ENCODE data around the gene PDE4DIP.
"Not testable (repeated sequence)": the region's sequence is repeated elsewhere in the genome, so short reads cannot be mapped to it uniquely, and the experiment has no call there.

The PDE4DIP gene

DNA sequence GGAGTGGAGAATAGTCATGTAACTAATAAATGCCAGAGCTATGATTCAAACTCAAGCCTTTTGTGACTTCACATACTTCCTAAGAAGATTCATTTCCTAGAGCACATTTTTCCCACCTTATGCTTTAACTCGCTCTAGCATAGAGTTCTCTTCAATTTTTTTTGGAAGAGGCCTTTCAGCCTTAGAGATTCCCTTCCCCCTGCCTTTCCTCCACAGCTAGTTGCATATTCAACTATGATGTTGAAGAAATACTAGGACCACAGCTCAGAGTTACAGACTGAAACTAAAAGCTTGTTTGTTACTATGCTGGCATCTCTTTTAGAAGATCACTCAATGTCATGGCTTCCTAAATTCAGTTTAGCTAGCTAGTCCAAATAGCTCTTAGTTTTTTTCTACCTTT, 131.2 kb downstream of the PDE4DIP start:
- not testable (repeated sequence) for DNase-seq (ENCODE audit: low read depth, low spot score)

DNA sequence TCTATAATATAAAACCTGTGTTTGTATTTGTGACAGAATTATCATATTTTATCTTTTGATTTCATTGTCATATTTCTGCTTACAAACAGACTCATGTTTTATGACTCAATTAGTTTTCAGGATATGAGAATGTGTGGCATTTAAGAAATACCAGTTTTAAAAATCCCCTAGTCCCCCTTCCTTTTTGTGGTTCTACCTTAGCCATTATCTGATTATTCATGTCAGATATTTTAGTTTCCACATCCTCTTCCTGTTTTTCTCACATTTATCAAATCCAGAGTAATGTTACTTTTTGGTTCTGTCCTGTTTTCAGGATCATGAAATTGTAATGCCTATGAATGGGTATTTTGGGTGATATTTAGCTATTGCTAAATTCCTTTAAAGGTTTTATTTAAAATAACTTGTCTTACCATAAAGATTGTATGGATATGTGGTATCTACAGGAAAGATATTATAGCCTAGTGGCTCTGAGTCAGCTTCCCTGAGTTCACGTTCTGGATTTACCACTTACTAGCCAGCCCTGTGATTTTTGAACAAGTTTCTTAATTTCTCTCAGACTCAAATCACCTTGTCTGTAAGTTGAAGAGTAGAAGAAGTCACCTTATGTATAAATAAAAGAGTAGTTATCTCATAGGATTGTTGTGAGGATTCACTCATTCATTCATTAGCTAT, 131.8 kb downstream of the PDE4DIP start:
- DNase-seq (ENCODE audit: low read depth, low spot score), result not testable (repeated sequence)

DNA sequence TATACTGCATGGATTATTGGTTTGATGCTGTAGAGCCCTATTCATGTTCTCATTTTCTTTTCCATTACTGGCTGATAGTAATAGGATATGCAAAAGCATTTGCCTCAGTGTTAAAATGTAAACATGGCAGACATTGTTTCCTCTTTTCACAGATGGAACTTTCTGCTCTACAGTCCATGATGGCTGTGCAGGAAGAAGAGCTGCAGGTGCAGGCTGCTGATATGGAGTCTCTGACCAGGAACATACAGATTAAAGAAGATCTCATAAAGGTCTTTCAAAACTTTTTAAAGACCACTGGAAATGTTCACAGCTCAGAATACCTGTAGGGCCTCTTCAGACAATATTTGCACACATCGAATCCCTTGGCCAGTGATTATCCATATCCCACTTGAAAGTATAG, 133.6 kb downstream of the PDE4DIP start:
- DNase-seq (ENCODE audit: low read depth, low spot score), result not testable (repeated sequence)

DNA sequence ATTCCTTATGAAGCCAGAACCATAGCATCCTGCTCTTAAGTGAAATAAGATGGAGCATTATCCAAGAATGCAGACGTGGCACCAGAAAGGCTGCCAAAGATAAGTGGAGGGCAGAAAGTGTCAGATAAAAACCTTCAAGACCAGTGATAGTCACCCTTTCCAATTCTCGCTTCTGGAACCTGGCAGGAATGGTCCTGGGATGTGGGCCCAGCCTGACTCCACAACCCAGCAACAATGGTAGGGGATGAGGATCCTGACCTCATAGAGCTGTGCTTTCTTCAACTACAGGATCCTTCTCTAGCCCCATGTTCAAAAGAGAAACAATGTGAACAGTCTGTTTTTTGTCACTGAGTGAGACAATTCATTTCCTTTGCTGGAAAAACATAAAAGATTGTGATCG, 145.2 kb downstream of the PDE4DIP start:
- DNase-seq (ENCODE audit: low read depth, low spot score), result not testable (repeated sequence)

DNA sequence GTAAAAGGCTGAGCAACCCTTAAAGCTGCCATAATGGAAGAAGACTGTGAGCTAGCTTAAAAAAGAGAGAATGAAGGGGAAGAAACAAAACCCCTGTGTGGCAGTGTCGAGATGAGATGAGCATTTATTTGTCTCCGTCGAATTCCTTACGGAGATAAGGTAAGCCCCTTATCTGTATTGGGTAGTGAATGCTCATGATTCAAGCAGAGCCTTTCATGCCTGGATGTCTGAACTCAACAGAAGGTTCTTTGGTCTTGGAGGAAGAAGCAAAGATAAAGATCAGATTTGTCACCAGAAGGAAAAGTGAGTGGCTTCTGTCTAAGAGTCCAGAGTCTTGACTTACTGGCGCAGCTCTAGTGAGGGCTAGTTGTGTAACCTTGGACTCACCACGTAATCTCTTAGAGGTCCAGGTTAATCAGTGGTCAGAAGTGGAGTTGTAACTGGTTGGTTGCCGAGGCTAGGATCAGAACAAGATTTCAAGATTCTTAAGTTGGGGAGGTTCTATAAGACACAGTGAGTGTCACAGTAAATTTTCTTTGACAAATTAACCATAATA, 146.1 kb downstream of the PDE4DIP start:
- not testable (repeated sequence) for DNase-seq (ENCODE audit: low read depth, low spot score)

DNA sequence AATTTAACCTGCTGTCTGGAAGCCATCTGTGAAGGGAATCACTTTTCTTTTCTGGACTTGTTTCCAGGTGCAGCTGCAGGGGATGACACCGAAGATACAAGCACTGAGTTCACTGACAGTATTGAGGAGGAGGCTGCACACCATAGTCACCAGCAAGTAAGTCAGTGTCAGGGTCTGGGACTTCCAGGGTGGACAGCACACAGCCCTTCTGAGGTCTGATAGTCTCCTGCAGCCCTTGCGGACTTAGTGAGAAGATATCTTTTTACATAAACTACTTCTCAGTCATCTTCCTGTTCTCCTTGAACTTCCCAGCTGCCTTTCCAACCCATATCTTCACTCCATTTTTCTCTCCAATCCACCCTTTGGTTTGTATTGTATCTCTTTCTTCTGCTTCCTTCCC, 147.6 kb downstream of the PDE4DIP start:
- DNase-seq (ENCODE audit: low read depth, low spot score), result not testable (repeated sequence)

DNA sequence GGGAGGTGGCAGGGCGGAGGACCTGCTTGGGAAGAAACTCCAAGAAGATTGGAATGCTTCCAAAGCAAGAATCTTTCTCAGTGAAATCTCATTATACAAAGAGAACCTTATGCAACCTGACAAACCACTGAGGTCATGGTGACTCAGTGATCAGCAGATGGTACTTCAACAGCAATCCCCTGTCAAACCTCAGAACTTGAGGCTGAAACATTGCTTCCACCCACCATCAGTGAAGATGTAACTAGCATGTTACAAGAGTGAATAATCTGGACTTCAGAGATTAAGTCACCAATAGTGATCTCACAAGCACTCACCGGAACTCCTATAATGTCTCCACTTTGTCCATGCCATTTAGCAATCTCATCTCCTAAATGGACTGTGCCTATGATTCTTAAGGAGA, 148.1 kb downstream of the PDE4DIP start:
- DNase-seq (ENCODE audit: low read depth, low spot score), result not testable (repeated sequence)

DNA sequence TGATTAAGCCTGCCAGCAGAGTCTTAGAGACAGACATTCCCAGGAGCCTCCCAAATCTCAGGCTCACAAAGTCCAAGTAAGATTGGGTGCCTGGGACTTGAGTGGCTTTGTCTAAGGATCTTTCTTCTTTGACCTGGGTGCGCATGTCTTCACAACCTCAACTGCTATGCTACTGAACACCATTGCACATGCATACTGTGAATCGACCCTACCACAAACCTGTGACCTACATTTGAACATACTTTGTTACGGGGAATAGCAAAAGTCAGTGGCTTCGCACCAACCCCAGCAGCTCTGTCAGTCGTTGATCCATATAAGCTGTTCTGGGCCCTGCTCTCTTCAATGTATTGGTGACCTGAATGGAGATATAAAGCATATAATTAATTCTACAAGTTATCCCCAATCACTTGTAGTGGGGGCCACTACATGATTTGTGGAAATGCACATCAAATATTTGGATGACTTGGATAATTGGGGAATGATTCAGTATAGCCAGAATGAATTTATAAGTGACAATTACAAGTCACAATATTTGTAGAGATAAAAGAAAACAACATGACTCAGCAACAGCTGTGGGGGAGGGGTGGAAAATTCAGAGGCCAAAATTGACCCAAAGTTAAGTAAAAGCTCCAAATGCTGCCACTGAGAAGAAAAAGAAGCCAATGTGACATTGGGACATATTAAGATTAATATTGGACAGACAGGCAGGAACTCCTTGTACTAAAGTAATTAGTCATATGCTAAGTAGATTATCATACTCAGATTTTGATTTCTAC, 152.4 kb downstream of the PDE4DIP start:
- DNase-seq (ENCODE audit: low read depth, low spot score), result not testable (repeated sequence)

DNA sequence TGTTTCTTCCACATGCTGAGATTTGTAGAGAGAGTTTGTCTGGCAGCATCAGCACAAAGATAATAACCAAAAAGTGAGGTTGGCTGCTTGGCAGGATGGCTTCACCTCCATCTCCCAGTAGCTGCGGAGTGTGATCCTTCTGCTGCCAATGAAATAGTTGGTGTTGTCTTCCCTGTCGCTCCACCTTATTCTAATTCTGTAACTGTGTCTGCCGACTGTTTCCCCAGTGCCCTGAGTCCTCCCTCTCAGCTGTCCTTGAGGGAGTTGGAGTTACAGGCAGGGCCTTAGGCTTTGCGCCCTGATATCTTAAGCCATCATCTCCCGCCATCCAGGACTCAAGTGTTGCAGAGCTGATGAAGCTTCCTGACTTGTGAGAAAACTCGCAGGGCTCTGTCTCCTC, 153.2 kb downstream of the PDE4DIP start:
- DNase-seq (ENCODE audit: low read depth, low spot score), result not testable (repeated sequence)

DNA sequence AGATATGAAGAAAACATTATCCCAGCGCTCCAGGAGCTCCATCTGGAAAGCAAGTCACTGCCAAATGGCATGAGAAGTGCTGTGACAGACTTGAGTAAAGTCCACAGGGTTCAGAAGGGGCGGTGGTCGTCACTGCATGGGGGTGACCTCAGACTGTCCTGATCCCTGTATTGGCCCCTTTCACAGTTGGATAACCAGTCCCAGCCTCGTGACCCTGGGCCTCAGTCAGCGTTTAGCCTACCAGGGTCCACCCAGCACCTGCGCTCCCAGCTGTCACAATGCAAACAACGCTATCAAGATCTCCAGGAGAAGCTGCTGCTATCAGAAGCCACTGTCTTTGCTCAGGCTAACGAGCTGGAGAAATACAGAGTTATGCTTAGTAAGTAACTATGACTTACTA, 158.4 kb downstream of the PDE4DIP start:
- not testable (repeated sequence) for DNase-seq (ENCODE audit: low read depth, low spot score)

DNA sequence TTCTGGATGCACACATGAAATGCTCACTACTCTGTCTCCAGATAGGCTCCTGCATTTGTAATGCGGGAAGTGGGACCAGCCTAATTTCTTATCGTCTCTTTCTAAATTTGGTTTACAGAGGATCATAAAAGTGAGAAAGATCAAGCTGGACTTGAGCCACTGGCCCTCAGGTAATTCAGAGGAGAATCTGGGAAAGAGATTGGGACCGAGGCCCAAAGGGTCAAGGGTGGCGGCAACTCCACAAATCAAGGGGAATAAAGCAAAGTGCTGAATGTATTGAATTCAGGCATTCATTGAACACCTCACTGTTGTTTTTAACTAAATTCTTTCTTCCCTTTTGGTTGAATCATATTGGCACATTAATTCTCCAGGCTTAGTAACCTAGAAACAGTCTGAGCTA, 164.1 kb downstream of the PDE4DIP start:
- DNase-seq (ENCODE audit: low read depth, low spot score), result not testable (repeated sequence)

DNA sequence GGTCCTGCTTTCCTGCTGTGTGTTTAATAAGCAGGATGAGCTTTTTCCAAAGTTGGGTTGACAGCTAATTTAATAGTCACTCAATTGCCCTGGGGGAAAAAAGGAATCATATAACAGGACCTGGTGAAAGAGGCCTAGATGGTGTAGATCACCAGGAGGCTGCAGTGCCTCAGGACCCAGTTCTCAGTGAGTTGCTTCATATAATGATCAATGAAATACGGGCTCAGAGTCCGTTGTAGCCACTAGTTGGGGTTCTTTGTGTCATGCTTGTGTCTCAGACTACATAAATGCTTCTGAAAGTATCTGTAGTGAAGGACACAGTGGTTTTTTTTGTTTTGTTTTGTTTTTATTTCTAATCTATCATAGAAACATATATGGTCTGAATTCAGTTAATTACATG, 164.5 kb downstream of the PDE4DIP start:
- DNase-seq (ENCODE audit: low read depth, low spot score), result not testable (repeated sequence)

DNA sequence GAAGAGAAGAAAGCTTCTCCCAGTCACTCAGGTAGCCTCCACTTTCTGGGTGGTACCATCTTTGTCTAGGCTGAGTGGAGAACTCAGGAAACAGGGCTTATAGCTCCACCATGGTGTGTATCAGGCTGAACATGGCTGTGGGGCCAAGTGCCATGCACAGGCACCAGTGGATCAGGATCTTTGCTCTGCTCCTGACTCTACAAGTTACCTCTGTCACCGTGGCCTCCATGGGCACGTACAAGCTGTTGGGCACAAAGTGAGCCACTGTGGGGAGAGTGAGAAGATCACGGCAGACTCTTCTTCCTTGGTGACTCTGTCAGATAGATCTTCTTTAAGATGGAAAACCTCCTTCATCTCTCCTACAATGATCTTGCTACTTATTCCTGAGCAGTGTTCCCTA, 165.5 kb downstream of the PDE4DIP start:
- DNase-seq (ENCODE audit: low read depth, low spot score), result not testable (repeated sequence)

DNA sequence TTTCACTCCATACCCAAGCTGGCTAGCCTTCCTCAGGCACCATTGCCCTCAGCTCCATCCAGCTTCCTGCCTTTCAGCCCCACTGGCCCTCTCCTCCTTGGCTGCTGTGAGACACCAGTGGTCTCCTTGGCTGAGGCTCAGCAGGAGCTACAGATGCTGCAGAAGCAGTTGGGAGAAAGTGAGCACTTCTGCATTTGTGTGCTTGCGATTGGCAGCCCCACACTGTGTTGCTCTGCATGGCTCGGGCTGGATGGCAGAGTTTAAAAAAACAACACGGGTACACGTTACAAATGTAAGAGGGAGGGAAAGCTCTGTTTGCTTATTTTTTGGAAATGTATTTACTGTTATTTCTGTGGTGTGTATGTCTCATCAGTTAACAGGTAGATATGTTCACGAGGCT, 168.4 kb downstream of the PDE4DIP start:
- DNase-seq (ENCODE audit: low read depth, low spot score), result not testable (repeated sequence)

DNA sequence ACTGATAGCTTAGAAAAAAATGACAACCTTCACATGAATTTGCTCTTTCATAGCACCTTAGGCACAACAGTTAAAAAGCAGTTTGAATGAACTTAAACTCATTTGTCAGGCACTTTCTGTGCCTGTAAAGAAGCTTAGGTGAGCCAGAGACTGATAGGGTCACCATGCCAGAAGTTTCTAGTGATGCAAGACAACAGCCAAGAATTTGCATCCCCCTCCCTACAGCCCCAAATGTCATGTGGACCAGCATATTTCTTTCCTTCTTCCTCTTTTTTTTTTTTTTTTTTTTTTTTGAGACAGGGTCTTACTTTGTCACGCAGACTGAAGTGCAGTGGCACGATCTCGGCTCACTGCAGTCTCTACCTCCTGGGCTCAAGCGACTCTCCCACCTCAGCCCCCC, 169.3 kb downstream of the PDE4DIP start:
- DNase-seq (ENCODE audit: low read depth, low spot score), result not testable (repeated sequence)

DNA sequence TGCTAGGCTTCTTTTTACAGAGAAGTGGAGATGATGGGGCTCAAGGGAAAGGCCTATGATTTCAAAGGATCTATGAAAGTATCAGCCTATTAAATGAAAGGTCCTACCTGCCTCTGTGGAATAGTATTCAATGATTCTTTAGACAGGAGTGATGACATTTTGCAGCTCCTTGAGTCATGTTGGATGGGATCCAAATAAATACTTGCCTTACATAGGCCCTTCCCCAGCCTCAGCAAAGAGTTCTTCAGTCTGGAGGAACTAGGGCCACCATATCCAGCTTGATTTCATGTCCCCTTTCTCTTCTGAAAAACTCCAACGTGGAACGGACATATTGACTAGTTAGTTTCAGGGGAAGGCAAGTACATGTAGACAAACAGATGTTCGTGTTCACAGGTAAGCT, 171.3 kb downstream of the PDE4DIP start:
- DNase-seq (ENCODE audit: low read depth, low spot score), result not testable (repeated sequence)

DNA sequence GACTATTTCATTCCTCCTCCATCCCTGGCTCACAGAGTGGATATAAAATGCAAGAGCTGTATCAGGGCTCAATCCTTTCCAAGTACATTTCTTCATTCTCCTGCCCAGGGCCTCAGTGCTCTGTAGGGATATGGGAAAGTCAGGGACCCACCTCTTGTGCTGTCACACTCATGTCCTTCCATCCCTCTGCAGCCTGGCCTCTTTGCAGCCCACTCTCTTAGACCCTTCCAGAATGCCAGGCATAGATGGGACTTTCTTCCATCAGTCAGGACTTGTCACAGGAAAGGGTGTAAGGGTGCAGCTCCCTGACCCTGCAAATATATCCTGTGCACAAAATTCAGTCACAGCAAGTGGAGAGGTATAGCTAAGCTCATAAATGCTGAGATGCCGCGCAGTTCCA, 172.4 kb downstream of the PDE4DIP start:
- not testable (repeated sequence) for DNase-seq (ENCODE audit: low read depth, low spot score)

DNA sequence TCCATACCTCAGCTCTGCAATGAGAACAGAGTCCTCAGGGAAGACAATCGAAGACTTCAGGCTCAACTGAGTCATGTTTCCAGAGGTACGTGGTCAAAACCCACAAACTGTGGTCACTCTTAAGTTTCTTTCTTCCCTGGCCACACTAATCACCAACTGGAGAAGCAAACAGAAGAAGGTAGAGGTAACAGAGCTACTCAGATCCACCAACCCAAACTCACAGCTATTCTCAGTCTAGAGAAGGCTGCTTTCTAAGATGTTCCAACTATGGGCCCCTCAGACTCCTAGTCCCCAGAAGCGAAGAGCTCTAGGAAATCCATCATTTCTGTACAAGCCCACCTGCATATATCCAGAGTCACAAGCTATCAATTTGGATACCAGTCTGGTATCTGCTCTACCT, 174.3 kb downstream of the PDE4DIP start:
- DNase-seq (ENCODE audit: low read depth, low spot score), result not testable (repeated sequence)

DNA sequence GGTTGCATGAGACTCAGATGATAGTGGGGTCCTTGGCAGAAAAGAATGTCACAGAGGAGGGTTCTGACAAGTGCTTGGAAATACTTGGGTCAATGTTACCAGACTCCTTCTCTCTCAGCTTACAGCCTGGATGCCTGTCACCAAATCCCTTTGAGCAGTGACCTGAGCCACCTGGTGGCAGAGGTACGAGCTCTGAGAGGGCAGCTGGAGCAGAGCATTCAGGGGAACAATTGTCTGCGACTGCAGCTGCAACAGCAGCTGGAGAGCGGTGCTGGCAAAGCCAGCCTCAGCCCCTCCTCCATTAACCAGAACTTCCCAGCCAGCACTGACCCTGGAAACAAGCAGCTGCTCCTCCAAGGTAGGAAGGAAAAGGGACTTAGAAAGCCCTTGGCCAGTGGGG, 180.1 kb downstream of the PDE4DIP start:
- not testable (repeated sequence) for DNase-seq (ENCODE audit: low read depth, low spot score)

DNA sequence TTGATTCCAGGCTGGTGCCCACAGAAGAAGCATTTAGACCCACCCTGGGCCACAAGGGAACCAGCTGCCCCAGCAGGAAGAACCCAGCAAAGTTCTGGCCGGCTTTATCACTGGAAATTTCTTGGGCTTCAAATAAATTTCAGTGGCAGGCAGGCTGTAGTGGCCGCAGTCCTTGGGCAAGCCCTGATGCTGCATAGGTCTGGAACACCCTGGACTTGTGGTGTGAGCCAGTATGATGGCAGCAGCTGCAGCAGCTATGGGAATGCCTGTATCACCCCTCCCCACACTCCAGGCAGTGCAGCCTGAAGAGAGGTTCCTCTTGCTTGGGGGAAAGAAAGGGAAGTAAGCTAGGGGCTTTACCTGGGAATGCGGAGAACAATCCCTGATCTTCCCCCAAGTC, 189.7 kb downstream of the PDE4DIP start:
- not testable (repeated sequence) for DNase-seq (ENCODE audit: low read depth, low spot score)

DNA sequence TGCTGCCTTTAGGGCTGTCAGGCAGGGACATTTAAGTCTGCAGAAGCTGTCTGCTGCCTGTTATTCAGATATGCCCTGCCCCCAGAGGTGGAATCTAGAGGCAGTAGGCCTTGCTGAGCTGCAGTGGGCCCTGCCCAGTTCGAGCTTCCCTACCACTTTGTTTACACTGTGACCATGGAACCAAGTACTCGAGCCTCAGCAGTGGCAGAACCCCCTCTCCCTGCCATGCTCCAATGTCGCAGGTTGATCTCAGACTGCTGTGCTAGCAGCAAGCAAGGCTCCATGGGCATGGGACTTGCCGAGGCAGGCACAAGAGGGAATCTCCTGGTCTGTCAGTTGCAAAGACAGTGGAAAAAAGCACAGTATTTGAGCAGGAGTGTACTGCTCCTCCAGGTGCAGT, 198.8 kb downstream of the PDE4DIP start:
- DNase-seq (ENCODE audit: low read depth, low spot score), result not testable (repeated sequence)

DNA sequence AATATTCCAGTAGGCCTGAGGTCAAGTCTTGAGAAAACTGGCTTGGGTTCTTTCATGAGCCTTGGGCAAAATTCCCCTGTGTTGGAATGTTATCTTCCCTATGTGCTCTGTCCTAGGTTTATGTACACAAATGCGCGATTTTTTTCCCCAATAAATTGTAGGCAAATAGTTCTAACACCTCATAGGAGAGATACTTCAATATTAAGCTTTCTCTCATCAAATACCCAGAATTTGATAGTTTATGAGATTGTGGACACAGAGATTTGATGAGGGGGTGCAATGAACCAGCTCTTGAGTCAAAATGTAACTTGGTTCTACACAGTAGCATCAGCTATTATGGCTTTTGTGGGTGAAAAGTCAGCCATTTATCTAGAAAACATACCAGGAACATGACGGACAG, 220.4 kb downstream of the PDE4DIP start:
- not testable (repeated sequence) for DNase-seq (ENCODE audit: low read depth, low spot score)
